ENCODE results near the gene NINL.
"Not testable (repeated sequence)": the region's sequence is repeated elsewhere in the genome, so short reads cannot be mapped to it uniquely, and the experiment has no call there.

The NINL gene

DNA sequence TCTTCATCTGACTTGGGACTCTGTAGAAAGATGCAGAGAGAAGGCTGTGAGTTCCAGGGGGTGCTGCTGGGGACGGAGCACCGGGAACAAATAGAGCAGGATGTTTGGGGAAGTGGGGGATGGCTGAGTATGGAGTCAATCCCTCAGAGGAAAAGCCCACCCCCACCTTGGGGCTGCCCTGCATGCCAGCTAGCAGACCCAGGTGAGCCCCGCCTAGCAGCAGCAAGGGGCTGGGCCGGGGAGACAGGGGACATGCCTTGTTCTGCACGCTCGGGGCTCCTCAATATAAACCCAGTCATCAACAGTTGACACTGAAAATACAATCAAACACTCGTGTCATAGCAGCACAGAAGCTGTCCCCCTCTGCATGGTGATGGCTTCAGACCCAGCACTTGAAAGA lies 74.6 kb downstream of the NINL start:
- DNase-seq (ENCODE audit: low spot score in 2 of 2) (no peak), ATAC-seq (replicated peaks; ENCODE audit: extremely low read depth, poor library complexity, severe bottlenecking) (no peak)
- Mint-ChIP-seq H3K36me3 (ENCODE audit: insufficient read depth) (no peaks in the 10 kb centered on the region), H3K9me3 (peaks cover 18% of the 10 kb centered on the region), H3K27me3 (no peaks in the 10 kb centered on the region), H3K27ac (ENCODE audit: low read depth) (no peak overlapping the region), H3K4me1 (no peaks in the 10 kb centered on the region), H3K4me3 (no peak overlapping the region)

DNA sequence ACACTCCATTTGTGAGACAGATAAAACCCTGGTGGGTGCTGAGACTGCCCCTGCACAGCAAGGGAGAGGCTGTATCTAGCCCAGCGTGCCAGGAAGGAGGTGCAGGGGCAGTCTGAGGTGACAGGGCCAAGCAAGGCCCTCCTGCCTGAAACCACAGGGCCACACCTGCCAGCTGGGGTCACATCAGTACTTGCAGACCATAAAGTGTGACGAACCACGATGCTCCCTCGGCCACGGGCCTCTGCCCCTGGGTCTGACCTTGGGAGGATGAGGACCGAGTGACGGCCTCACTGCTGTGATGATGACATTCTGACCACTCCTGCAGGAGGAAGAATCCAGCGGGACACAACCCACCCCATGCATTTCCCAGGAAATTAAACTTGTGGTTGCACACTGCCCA lies 75.1 kb downstream of the NINL start:
- no peak overlapping the region for H3K4me3 Mint-ChIP-seq
- H3K27ac Mint-ChIP-seq (ENCODE audit: low read depth) = no peak overlapping the region
- H3K4me1 Mint-ChIP-seq = no peaks in the 10 kb centered on the region
- DNase-seq (ENCODE audit: low spot score in 2 of 2) = no peak
- no peaks in the 10 kb centered on the region for H3K27me3 Mint-ChIP-seq
- peaks cover 14% of the 10 kb centered on the region for H3K9me3 Mint-ChIP-seq
- no peaks in the 10 kb centered on the region for H3K36me3 Mint-ChIP-seq (ENCODE audit: insufficient read depth)
- no peak for ATAC-seq (replicated peaks; ENCODE audit: extremely low read depth, poor library complexity, severe bottlenecking)

DNA sequence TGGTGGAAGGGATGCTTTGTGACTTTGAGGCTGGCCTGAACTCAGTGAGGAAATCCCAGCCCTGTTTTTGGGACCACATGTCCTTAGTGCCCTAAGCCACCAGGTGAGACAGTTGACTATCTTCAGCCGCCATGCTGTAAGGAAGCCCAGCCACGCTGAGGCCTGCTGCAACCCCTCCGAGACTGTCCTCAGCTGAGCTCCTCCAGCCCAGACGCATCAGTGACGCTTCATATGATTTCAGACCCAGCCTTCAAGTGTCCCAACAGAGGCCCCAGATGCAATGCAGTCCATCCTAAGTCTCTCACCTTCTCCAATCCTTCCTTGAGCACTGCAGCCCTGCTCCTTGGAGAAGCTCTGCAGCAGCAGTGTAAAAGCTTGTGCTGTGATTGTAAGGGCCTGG lies 76.2 kb downstream of the NINL start:
- DNase-seq (ENCODE audit: low spot score in 2 of 2) (no peak), ATAC-seq (replicated peaks; ENCODE audit: extremely low read depth, poor library complexity, severe bottlenecking) (no peak)
- Mint-ChIP-seq H3K36me3 (ENCODE audit: insufficient read depth) (no peaks in the 10 kb centered on the region), H3K27ac (ENCODE audit: low read depth) (no peak overlapping the region), H3K4me1 (no peaks in the 10 kb centered on the region), H3K4me3 (no peak overlapping the region), H3K9me3 (peaks cover 7% of the 10 kb centered on the region), H3K27me3 (no peaks in the 10 kb centered on the region)

DNA sequence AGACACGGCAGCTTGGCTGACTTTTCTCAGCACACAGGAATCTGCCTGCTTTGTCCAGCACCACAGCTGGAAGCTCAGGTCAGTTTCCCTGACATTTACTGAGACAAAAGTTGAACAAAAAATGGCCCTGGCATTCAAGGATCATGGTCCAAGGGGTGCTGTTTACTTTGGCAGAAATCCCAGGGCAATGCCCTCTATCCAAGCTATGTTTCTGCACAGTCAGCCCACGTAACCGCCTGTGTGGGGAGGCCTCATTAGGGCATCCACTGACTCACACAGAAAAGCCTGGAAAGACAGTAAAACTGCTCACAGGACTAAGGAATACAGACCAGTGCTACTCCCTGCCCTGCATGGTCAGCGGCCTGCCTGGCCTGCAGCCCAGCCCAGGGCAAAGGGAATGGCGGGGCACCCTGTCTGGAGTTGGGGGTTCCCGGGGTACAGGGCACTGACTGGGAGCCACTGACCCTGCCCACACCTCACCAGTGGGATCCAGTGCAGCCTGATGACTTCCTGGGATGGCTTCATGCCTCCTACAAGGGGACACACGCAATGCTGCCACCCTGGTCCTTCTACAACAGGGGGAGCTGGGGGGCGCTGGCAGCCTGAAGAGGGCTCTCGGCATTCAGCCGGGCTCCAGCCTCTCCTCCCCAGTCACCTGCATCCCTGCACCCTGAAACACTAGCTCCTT lies 77.1 kb downstream of the NINL start:
- DNase-seq (ENCODE audit: low spot score in 2 of 2) (no peak), ATAC-seq (replicated peaks; ENCODE audit: extremely low read depth, poor library complexity, severe bottlenecking) (no peak)
- Mint-ChIP-seq H3K36me3 (ENCODE audit: insufficient read depth) (no peaks in the 10 kb centered on the region), H3K4me1 (no peaks in the 10 kb centered on the region), H3K27ac (ENCODE audit: low read depth) (no peak overlapping the region), H3K27me3 (no peaks in the 10 kb centered on the region), H3K4me3 (no peak overlapping the region), H3K9me3 (no peaks in the 10 kb centered on the region)

DNA sequence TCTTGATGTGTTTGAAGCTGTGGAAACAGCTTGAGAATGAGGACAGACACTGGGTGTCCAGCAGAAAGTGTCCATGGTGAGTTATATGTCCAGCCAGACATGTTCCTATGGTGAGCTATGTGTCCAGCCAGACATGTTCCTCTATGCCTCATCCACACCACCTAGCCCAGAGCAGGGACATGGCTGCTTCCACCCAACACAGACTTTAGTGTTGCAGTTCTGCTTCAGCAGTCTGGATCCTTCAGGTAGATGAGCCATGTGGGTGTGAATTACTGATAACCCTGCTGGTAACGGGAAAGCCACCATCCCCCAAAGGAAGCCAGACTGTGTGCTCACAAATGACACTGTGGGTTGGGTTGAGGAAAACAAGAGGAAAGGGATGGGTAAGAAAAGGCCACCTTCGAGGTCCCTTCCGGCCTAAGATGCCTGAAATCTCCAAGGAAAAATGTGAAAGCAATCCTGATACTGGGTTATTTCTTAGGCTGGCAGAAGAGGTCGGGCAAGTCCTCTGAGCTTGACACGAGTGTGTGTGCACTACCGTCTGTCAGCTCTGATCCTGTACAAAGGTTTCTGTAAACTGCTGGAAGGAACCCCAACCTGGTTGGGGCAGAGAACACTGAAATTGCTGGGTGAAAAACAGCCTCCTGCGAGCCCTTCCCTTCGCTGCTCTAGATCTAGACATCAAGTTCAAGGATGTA lies 77.8 kb downstream of the NINL start:
- Mint-ChIP-seq H3K4me3 (no peak overlapping the region), H3K27me3 (no peaks in the 10 kb centered on the region), H3K4me1 (no peaks in the 10 kb centered on the region), H3K27ac (ENCODE audit: low read depth) (no peak overlapping the region), H3K36me3 (ENCODE audit: insufficient read depth) (no peaks in the 10 kb centered on the region), H3K9me3 (no peaks in the 10 kb centered on the region)
- DNase-seq (ENCODE audit: low spot score in 2 of 2) (no peak), ATAC-seq (replicated peaks; ENCODE audit: extremely low read depth, poor library complexity, severe bottlenecking) (no peak)

DNA sequence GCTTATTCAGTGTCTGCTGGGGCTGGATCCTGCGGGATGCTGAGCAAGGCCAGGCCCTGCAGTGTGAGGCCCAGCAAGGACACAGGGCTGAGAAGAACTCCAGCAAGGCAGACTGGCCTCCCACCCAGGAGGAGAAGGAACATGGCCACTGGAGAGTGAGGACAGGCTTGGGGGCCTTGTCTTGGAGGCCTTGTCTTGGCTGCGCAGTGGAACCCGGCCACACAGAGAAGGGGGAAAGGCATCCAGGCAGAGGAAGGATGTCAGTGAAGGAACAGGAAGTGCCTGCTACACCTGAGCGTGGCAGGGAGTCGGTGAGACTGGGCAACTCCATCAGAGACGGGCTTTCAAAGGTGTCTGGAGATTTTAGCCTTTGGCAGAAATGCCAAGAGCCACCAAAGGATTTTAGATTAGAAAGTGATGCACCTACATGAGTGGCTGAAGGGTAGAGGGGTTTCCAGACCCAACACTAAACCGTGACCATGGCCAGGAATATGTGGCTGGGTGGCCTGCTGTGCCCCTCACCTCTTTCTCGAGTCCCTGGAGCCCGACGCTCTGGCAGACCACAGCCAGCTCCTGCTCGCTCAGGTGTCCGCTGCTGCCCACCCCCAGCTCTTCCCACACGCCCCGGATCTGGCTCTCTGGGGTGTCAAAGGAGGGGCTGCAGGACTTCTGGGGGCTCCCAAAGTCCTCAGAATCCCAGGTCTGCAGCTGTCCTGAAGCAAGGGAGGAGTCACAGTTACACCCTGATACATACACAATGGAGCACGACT lies 80.8 kb downstream of the NINL start:
- Mint-ChIP-seq H3K36me3 (ENCODE audit: insufficient read depth) (no peaks in the 10 kb centered on the region), H3K4me3 (no peak overlapping the region), H3K27me3 (no peaks in the 10 kb centered on the region), H3K27ac (ENCODE audit: low read depth) (no peak overlapping the region), H3K9me3 (no peaks in the 10 kb centered on the region), H3K4me1 (no peaks in the 10 kb centered on the region)
- ATAC-seq (replicated peaks; ENCODE audit: extremely low read depth, poor library complexity, severe bottlenecking) = no peak
- DNase-seq (ENCODE audit: low spot score in 2 of 2) = no peak

DNA sequence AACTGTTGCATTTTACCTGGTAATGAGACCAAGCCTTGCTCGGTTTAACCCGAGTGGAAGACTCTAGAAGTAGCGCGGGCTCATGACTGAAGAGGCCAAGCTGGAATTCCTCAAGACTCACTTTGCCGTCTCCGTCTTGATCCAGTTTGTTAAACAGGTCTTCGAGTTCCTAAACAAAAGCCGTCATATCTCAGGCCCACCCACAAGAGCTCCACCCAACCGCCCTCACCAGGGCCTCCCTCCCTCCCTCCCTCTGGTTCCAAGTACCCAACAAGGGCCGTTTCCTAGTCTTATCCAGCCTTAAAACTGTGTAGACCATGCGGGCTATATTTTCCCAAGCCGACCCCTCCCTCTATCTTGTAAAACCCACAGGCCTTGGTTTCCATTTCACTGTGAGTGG lies 81.4 kb downstream of the NINL start:
- Mint-ChIP-seq H3K4me1 (no peaks in the 10 kb centered on the region), H3K36me3 (ENCODE audit: insufficient read depth) (no peaks in the 10 kb centered on the region), H3K9me3 (no peaks in the 10 kb centered on the region), H3K27ac (ENCODE audit: low read depth) (no peak overlapping the region), H3K4me3 (no peak overlapping the region), H3K27me3 (no peaks in the 10 kb centered on the region)
- DNase-seq (ENCODE audit: low spot score in 2 of 2) (no peak), ATAC-seq (replicated peaks; ENCODE audit: extremely low read depth, poor library complexity, severe bottlenecking) (no peak)

DNA sequence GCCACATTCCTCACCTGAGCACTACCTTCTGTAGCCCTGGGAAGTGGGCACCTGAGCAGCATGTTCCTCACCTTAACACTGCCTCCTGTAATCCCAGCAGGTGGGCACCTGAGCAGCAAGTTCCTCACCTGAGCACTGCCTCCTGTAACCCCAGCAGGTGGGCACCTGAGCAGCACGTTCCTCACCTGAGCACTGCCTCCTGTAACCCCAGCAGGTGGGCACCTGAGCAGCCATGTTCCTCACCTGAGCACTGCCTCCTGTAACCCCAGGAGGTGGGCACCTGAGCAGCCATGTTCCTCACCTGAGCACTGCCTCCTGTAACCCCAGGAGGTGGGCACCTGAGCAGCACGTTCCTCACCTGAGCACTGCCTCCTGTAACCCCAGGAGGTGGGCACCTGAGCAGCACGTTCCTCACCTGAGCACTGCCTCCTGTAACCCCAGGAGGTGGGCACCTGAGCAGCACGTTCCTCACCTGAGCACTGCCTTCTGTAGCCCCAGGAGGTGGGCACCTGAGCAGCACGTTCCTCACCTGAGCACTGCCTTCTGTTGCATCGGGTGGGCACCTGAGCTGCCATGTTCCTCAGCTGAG lies 82.2 kb downstream of the NINL start:
- not testable (repeated sequence) for H3K4me1 Mint-ChIP-seq; H3K36me3 Mint-ChIP-seq (ENCODE audit: insufficient read depth); H3K9me3 Mint-ChIP-seq; DNase-seq (ENCODE audit: low spot score in 2 of 2); ATAC-seq (replicated peaks; ENCODE audit: extremely low read depth, poor library complexity, severe bottlenecking); H3K27me3 Mint-ChIP-seq; H3K4me3 Mint-ChIP-seq; H3K27ac Mint-ChIP-seq (ENCODE audit: low read depth)

DNA sequence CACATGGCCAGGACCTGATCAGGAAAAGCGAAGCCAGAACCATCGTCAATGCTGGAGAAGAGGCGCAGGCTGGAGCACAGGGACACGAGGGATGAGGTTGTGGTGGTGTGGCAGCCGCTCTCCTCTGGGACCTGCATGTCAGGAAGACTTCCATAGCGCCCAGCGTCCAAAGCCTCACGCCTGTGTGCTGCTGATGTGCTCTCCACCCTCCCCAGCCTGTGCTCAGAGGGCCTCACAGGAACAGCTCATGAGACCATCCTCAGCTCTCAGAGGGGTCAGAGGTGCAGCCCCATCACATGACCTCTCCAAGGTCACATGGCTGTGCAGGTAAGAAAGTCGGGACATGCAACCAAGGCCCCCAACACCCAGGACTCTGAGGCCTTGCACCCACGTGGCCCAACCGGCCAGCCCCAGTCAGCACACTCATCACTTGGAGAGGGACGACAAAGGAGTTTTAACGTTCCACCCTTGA lies 84.4 kb downstream of the NINL start:
- Mint-ChIP-seq H3K4me3 (no peak overlapping the region), H3K9me3 (no peaks in the 10 kb centered on the region), H3K27ac (ENCODE audit: low read depth) (no peak overlapping the region), H3K4me1 (no peaks in the 10 kb centered on the region), H3K36me3 (ENCODE audit: insufficient read depth) (peaks cover 2% of the 10 kb centered on the region), H3K27me3 (no peaks in the 10 kb centered on the region)
- DNase-seq (ENCODE audit: low spot score in 2 of 2) (no peak), ATAC-seq (replicated peaks; ENCODE audit: extremely low read depth, poor library complexity, severe bottlenecking) (no peak)

DNA sequence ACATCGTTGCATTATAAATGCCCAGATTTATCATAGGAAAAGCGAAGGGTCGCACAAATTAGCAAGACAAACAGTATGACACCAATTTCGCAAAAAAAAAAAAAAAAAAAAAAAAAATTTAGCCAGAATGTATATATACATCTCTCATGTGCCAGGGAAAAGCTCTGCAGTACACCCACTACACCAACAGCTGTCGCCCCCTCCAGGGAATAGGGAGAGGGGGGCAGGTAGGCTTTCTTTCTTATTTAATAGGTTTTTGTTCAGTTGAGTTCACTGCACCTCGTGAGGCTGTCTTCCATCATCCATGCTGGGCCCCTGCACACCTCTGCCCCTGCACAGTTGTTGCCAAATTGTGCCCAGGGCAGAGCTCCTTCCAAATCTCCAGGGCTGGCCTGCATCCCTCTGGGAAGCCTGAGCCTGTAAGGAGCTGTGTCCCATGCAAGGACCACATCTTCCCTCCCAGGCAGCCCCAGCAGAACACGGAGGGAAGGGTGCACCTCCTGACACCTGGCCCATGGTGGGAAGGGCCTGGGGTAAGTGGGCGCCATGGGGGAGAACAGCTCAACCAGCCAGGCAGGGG lies 85.4 kb downstream of the NINL start:
- no peaks in the 10 kb centered on the region for H3K27me3 Mint-ChIP-seq
- no peak for DNase-seq (ENCODE audit: low spot score in 2 of 2)
- no peaks in the 10 kb centered on the region for H3K4me1 Mint-ChIP-seq
- no peaks in the 10 kb centered on the region for H3K9me3 Mint-ChIP-seq
- peaks cover 2% of the 10 kb centered on the region for H3K36me3 Mint-ChIP-seq (ENCODE audit: insufficient read depth)
- ATAC-seq (replicated peaks; ENCODE audit: extremely low read depth, poor library complexity, severe bottlenecking) = no peak
- H3K4me3 Mint-ChIP-seq = no peak overlapping the region
- no peak overlapping the region for H3K27ac Mint-ChIP-seq (ENCODE audit: low read depth)

DNA sequence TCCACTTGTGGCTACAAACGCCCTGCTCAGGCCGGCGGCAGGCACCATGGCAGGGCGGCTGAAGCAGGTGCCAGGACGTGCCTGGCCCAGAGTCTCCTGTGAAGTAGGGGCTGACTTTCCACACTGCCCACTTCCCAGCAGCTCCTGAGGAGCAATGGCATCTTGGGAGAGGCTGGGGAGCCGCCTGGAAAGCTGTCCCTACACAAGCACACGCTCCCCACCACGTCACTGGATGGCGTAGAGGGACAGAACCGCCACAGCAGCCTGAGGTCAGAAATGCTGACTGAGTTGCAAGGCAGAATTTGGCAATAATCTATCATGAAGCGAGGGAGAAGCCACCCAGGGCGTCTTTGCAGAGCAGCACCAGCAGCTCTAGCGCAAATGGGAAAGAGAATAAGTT lies 86.3 kb downstream of the NINL start:
- Mint-ChIP-seq H3K27me3 (no peaks in the 10 kb centered on the region), H3K9me3 (no peaks in the 10 kb centered on the region), H3K4me1 (no peaks in the 10 kb centered on the region), H3K4me3 (no peak overlapping the region), H3K27ac (ENCODE audit: low read depth) (no peak overlapping the region), H3K36me3 (ENCODE audit: insufficient read depth) (peaks cover 2% of the 10 kb centered on the region)
- DNase-seq (ENCODE audit: low spot score in 2 of 2) (no peak), ATAC-seq (replicated peaks; ENCODE audit: extremely low read depth, poor library complexity, severe bottlenecking) (no peak)

DNA sequence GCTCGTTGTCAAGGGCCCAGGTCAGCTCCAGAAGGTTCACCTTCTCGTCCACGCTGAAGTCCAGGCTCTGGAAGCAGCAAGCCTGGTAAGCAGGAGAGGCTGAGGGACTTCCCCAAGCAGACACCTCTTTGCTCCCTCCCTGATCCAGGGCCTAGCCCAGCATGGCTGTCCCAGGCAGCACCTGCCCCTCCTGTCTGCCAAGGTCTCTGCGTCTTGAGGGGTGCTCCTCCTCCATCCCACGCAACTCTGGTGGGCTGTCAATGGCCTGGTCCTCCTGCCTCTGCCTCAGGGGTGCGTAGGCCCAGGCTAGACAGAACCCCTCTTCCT lies 87.1 kb downstream of the NINL start:
- DNase-seq (ENCODE audit: low spot score in 2 of 2) (no peak), ATAC-seq (replicated peaks; ENCODE audit: extremely low read depth, poor library complexity, severe bottlenecking) (no peak)
- no peak overlapping the region for H3K27ac Mint-ChIP-seq (ENCODE audit: low read depth)
- no peak overlapping the region for H3K4me3 Mint-ChIP-seq
- no peaks in the 10 kb centered on the region for H3K9me3 Mint-ChIP-seq
- H3K36me3 Mint-ChIP-seq (ENCODE audit: insufficient read depth) = peaks cover 2% of the 10 kb centered on the region
- H3K4me1 Mint-ChIP-seq = no peaks in the 10 kb centered on the region
- H3K27me3 Mint-ChIP-seq = no peaks in the 10 kb centered on the region
